Chondrocyte (in vitro differentiated cells): ENCODE data around the gene FAM76A. TPM values are rescaled to one million over a fixed set of nuclear protein-coding genes. Genes with fewer than 3 reads are reported as not detected.

Experiments
- DNase-seq: peaks from one replicate; pipeline ENCODE4 v3.0.0; 2021; ENCODE audit warnings: mixed read lengths, low spot score
- H3K27ac Mint-ChIP-seq: one replicate; pipeline ENCODE4 v1.8.0; 2021; ENCODE audit warnings: mild to moderate bottlenecking, moderate library complexity, mixed read lengths; ENCODE audit not compliant: unreplicated experiment
- H3K27me3 Mint-ChIP-seq: 2 replicates; pipeline ENCODE4 v1.8.0; 2021; ENCODE audit warnings: low read depth, mixed read lengths
- H3K36me3 Mint-ChIP-seq: 2 replicates; pipeline ENCODE4 v1.8.0; 2021; ENCODE audit warnings: low read depth, mixed read lengths
- H3K4me1 Mint-ChIP-seq: 2 replicates; pipeline ENCODE4 v1.8.0; 2021; ENCODE audit warnings: low read depth, mild to moderate bottlenecking, mixed read lengths
- H3K4me3 Mint-ChIP-seq: one replicate; pipeline ENCODE4 v1.8.0; 2021; ENCODE audit warnings: mild to moderate bottlenecking, moderate library complexity, mixed read lengths; ENCODE audit not compliant: unreplicated experiment
- H3K9me3 Mint-ChIP-seq: 2 replicates; pipeline ENCODE4 v1.8.0; 2021; ENCODE audit warnings: low read depth, mixed read lengths
- total RNA-seq: library from RNA; stranded (reverse); gene quantifications from 3 replicates; pipeline ENCODE4 v1.2.1, GENCODE V29; 2021
- TF ChIP-seq, protein P1 (sequence below): fragments of 200-600 bp; sonication (generic); IDR thresholded peaks from 2 replicates; pipeline ENCODE4 v1.5.0; 2021; ENCODE audit warnings: antibody characterized with exemption, mild to moderate bottlenecking, moderate library complexity

The FAM76A gene
- total RNA-seq, 1 donor from 2014 or later = 13.6 TPM

GRCh38 chr1:27752360-27752759 lies 26.6 kb downstream of the FAM76A start:
- Mint-ChIP-seq H3K27ac (no peak overlapping the region), H3K4me3 (no peak overlapping the region), H3K36me3 (peaks cover 23% of the 10 kb centered on the region), H3K4me1 (peaks cover 15% of the 10 kb centered on the region), H3K27me3 (no peaks in the 10 kb centered on the region), H3K9me3 (no peaks in the 10 kb centered on the region)
- DNase-seq = no peak
- TF ChIP-seq, protein P1, sequence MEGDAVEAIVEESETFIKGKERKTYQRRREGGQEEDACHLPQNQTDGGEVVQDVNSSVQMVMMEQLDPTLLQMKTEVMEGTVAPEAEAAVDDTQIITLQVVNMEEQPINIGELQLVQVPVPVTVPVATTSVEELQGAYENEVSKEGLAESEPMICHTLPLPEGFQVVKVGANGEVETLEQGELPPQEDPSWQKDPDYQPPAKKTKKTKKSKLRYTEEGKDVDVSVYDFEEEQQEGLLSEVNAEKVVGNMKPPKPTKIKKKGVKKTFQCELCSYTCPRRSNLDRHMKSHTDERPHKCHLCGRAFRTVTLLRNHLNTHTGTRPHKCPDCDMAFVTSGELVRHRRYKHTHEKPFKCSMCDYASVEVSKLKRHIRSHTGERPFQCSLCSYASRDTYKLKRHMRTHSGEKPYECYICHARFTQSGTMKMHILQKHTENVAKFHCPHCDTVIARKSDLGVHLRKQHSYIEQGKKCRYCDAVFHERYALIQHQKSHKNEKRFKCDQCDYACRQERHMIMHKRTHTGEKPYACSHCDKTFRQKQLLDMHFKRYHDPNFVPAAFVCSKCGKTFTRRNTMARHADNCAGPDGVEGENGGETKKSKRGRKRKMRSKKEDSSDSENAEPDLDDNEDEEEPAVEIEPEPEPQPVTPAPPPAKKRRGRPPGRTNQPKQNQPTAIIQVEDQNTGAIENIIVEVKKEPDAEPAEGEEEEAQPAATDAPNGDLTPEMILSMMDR = no peak

DNA sequence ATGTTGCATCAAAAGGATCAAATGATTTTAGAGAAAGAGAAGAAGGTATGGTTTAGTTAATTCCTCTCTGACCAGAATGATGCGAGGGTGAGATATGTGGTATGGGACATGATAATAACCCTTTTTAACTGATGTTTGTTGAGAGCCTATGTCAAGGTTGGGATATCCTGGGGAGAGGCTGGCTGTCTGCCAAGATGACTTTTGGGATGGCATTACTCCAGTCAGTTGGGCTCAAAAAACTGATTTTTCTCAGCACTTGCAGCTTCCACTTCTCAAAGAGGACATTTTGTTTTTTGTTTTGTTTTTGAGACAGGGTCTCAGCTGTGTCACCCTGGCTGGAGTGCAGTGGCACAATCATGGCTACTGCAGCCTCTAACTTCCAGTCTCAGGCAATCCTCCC lies 29.5 kb downstream of the FAM76A start:
- TF ChIP-seq, protein P1 = no peak
- Mint-ChIP-seq H3K27ac (peak overlapping the region; percentile 15), H3K4me1 (peaks cover 15% of the 10 kb centered on the region), H3K4me3 (no peak overlapping the region), H3K36me3 (peaks cover 24% of the 10 kb centered on the region), H3K27me3 (no peaks in the 10 kb centered on the region), H3K9me3 (no peaks in the 10 kb centered on the region)
- DNase-seq = no peak

DNA sequence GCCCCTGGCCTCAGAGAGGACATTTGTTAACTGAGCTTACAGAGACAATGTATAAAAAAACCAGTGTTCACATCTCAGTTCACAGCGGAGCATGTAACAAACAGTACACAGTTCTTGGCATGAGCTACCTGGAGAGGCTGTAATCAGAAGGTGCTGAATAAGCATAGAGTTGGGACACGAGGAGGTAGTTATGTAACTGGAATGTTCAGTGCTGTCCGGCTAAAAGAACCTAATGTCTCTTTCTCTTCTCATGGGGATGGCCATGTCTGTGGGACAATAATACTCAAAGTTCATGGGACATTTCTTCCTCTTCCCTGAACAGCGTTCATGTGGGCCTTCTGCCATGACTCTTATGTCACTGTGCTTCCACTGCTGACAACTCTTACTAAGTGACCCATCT lies 30.1 kb downstream of the FAM76A start:
- no peaks in the 10 kb centered on the region for H3K27me3 Mint-ChIP-seq
- no peak overlapping the region for H3K27ac Mint-ChIP-seq
- no peak for DNase-seq

DNA sequence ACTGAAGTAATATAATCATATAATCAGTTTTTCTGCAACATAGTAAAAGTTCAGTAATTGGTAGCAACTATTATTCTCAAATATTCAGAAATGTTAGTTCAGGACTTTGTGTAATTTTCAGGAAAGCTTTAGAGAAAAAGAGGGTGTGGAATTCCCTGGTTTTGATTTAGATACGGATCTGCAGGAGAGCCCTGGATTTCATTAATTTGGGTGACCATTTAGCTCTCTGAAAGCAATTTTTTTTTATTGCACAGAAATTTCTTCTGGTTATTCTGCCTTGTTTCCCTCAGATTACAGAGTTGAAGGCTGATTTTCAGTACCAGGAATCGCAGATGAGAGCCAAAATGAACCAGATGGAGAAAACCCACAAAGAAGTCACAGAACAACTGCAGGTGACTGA lies 33.5 kb downstream of the FAM76A start:
- Mint-ChIP-seq H3K27ac (no peak overlapping the region), H3K4me1 (peaks cover 5% of the 10 kb centered on the region), H3K4me3 (no peak overlapping the region), H3K9me3 (no peaks in the 10 kb centered on the region), H3K36me3 (peaks cover 23% of the 10 kb centered on the region), H3K27me3 (no peaks in the 10 kb centered on the region)
- TF ChIP-seq, protein P1 = no peak
- no peak for DNase-seq

More for the DNA sequence above, 30.1 kb downstream of the FAM76A start:
- Mint-ChIP-seq H3K4me1 (peaks cover 14% of the 10 kb centered on the region), H3K9me3 (no peaks in the 10 kb centered on the region), H3K4me3 (no peak overlapping the region), H3K36me3 (peaks cover 21% of the 10 kb centered on the region)
- TF ChIP-seq, protein P1 = no peak

DNA sequence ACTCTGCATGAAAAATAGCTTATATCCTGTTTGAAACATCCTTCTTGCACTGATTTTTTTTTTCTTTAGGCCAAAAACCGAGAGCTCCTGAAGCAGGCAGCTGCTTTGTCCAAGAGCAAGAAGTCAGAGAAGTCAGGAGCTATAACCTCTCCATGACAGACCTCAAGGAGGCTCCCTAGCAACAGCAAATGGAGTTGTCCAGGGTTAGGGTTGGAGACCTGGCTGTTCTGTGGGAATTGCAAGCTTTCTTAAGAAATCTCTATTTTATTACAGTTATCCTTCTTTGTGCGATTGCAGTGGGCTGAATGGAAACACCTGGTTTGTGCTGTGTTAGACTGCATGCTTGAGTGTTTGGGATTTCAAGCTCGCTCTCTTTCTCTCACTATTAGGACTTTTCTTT lies 34.7 kb downstream of the FAM76A start:
- no peaks in the 10 kb centered on the region for H3K4me1 Mint-ChIP-seq

More for the DNA sequence above, 34.7 kb downstream of the FAM76A start:
- no peak overlapping the region for H3K27ac Mint-ChIP-seq
- peaks cover 20% of the 10 kb centered on the region for H3K36me3 Mint-ChIP-seq
- TF ChIP-seq, protein P1 = no peak
- H3K27me3 Mint-ChIP-seq = no peaks in the 10 kb centered on the region
- no peaks in the 10 kb centered on the region for H3K9me3 Mint-ChIP-seq
- H3K4me3 Mint-ChIP-seq = no peak overlapping the region
- no peak for DNase-seq
